Measurements from ENCODE around the gene AMBP. TPM values are rescaled to one million over a fixed set of nuclear protein-coding genes. Genes with fewer than 3 reads are reported as not detected.

The AMBP gene
- total RNA-seq, 1 experiment from 2014 or later = not detected

- Mint-ChIP-seq H3K36me3 (ENCODE audit: insufficient read depth, unreplicated experiment) (peaks cover 6% of the 10 kb centered on the region), H3K9me3 (ENCODE audit: unreplicated experiment) (no peaks in the 10 kb centered on the region), H3K27me3 (ENCODE audit: insufficient read depth, unreplicated experiment) (peaks cover 41% of the 10 kb centered on the region), H3K4me1 (ENCODE audit: insufficient read depth, unreplicated experiment) (no peaks in the 10 kb centered on the region), H3K27ac (ENCODE audit: low read depth, unreplicated experiment) (no peak overlapping the region), H3K4me3 (ENCODE audit: unreplicated experiment) (no peak overlapping the region)
- ChIA-PET CTCF (no interaction called here), POLR2A (interaction anchor here (0.7 kb wide), 1 partner anchor 183 kb away, joined by 3 read pairs; no protein-coding TSS in a partner anchor)
- TF ChIP-seq CTCF (IDR thresholded peaks at IDR 0.05; ENCODE audit: unreplicated experiment) = no peak
- no TSS peak for BruUV-seq (replicated peaks)
- intact Hi-C loops (cut with micrococcal nuclease) = no loop called here
- no peak for DNase-seq (ENCODE audit: unreplicated experiment)
These were observed 8.5 kb downstream of the AMBP start for GRCh38 chr9:114069476-114070187.

- intact Hi-C loops (cut with micrococcal nuclease) = no loop called here
- H3K27ac Mint-ChIP-seq (ENCODE audit: low read depth, unreplicated experiment) = no peak overlapping the region
- peaks cover 6% of the 10 kb centered on the region for H3K36me3 Mint-ChIP-seq (ENCODE audit: insufficient read depth, unreplicated experiment)
- no peak for DNase-seq (ENCODE audit: unreplicated experiment)
- no TSS peak for BruUV-seq (replicated peaks)
- CTCF ChIA-PET = no interaction called here
- TF ChIP-seq CTCF (IDR thresholded peaks at IDR 0.05; ENCODE audit: unreplicated experiment) = no peak
- no peaks in the 10 kb centered on the region for H3K4me1 Mint-ChIP-seq (ENCODE audit: insufficient read depth, unreplicated experiment)
- no peak overlapping the region for H3K4me3 Mint-ChIP-seq (ENCODE audit: unreplicated experiment)
- POLR2A ChIA-PET = no interaction called here
- peaks cover 62% of the 10 kb centered on the region for H3K27me3 Mint-ChIP-seq (ENCODE audit: insufficient read depth, unreplicated experiment)
- H3K9me3 Mint-ChIP-seq (ENCODE audit: unreplicated experiment) = no peaks in the 10 kb centered on the region
These were observed 12.8 kb downstream of the AMBP start for GRCh38 chr9:114065304-114065703.

- DNase-seq (ENCODE audit: unreplicated experiment) = no peak
- Mint-ChIP-seq H3K27ac (ENCODE audit: low read depth, unreplicated experiment) (no peak overlapping the region), H3K36me3 (ENCODE audit: insufficient read depth, unreplicated experiment) (peaks cover 6% of the 10 kb centered on the region), H3K4me1 (ENCODE audit: insufficient read depth, unreplicated experiment) (no peaks in the 10 kb centered on the region), H3K4me3 (ENCODE audit: unreplicated experiment) (no peak overlapping the region), H3K9me3 (ENCODE audit: unreplicated experiment) (no peaks in the 10 kb centered on the region), H3K27me3 (ENCODE audit: insufficient read depth, unreplicated experiment) (peaks cover 55% of the 10 kb centered on the region)
- CTCF ChIA-PET = interaction anchor here (0.6 to 1.5 kb wide), 2 partner anchors 21 to 712 kb away, joined by 3 to 7 read pairs; no protein-coding TSS in a partner anchor
- TF ChIP-seq CTCF (IDR thresholded peaks at IDR 0.05; ENCODE audit: unreplicated experiment) = no peak
- POLR2A ChIA-PET = no interaction called here
- no TSS peak for BruUV-seq (replicated peaks)
- intact Hi-C loops (cut with micrococcal nuclease) = no loop called here
These were observed 16.1 kb downstream of the AMBP start for GRCh38 chr9:114061830-114062474.

GRCh38 chr9:114061292-114061691, 16.8 kb downstream of the AMBP start:
- POLR2A ChIA-PET = no interaction called here
- no peak for DNase-seq (ENCODE audit: unreplicated experiment)
- Mint-ChIP-seq H3K27ac (ENCODE audit: low read depth, unreplicated experiment) (no peak overlapping the region), H3K9me3 (ENCODE audit: unreplicated experiment) (no peaks in the 10 kb centered on the region), H3K4me3 (ENCODE audit: unreplicated experiment) (no peak overlapping the region), H3K36me3 (ENCODE audit: insufficient read depth, unreplicated experiment) (peaks cover 6% of the 10 kb centered on the region), H3K4me1 (ENCODE audit: insufficient read depth, unreplicated experiment) (no peaks in the 10 kb centered on the region), H3K27me3 (ENCODE audit: insufficient read depth, unreplicated experiment) (peaks cover 49% of the 10 kb centered on the region)
- TF ChIP-seq CTCF (IDR thresholded peaks at IDR 0.05; ENCODE audit: unreplicated experiment) = no peak
- intact Hi-C loops (cut with micrococcal nuclease) = no loop called here
- CTCF ChIA-PET = interaction anchor here (0.6 to 1.5 kb wide), 3 partner anchors 21 to 711 kb away, joined by 3 to 7 read pairs (median 3); no protein-coding TSS in a partner anchor
- BruUV-seq (replicated peaks) = no TSS peak
